ENCODE measurements around the gene DCHS1.

DCHS1 gene

GRCh38 chr11:6611963-6612212 is 43.7 kb downstream of the DCHS1 start:
- DNase-seq (ENCODE audit: low read depth), result no peak

GRCh38 chr11:6611092-6611962 is 44.3 kb downstream of the DCHS1 start:
- DNase-seq (ENCODE audit: low read depth), result no peak

- no peak for DNase-seq (ENCODE audit: low read depth)
Measured at GRCh38 chr11:6610591-6610990, 45.0 kb downstream of the DCHS1 start.

GRCh38 chr11:6609502-6610015 is 46.0 kb downstream of the DCHS1 start:
- no peak for DNase-seq (ENCODE audit: low read depth)

GRCh38 chr11:6608726-6609501 is 46.7 kb downstream of the DCHS1 start:
- no peak for DNase-seq (ENCODE audit: low read depth)

GRCh38 chr11:6608011-6608410 is 47.6 kb downstream of the DCHS1 start:
- DNase-seq (ENCODE audit: low read depth), result no peak

- DNase-seq (ENCODE audit: low read depth), result no peak
Measured at GRCh38 chr11:6607190-6607795, 48.3 kb downstream of the DCHS1 start.

- no peak for DNase-seq (ENCODE audit: low read depth)
Measured at GRCh38 chr11:6606471-6607189, 49.0 kb downstream of the DCHS1 start.

- no peak for DNase-seq (ENCODE audit: low read depth)
Measured at GRCh38 chr11:6604790-6605189, 50.8 kb downstream of the DCHS1 start.

GRCh38 chr11:6604081-6604626 is 51.5 kb downstream of the DCHS1 start:
- peak; percentile 44 for DNase-seq (ENCODE audit: low read depth)

GRCh38 chr11:6603287-6604080 is 52.1 kb downstream of the DCHS1 start, which contains the start of the genes ILK and RRP8:
Gene ILK (plus strand): TSS chr11:6603774. CDS start chr11:6604272, 498 bp downstream.
Gene RRP8 (minus strand): TSS chr11:6603616. CDS start chr11:6603502, 114 bp downstream.
- DNase-seq (ENCODE audit: low read depth), result peak; percentile 77

- DNase-seq (ENCODE audit: low read depth), result no peak
Measured at GRCh38 chr11:6602096-6602940, 53.3 kb downstream of the DCHS1 start.

- no peak for DNase-seq (ENCODE audit: low read depth)
Measured at GRCh38 chr11:6601041-6601461, 54.6 kb downstream of the DCHS1 start.

GRCh38 chr11:6599881-6600390 is 55.7 kb downstream of the DCHS1 start:
- no peak for DNase-seq (ENCODE audit: low read depth)

- DNase-seq (ENCODE audit: low read depth), result no peak
Measured at GRCh38 chr11:6599449-6599848, 56.2 kb downstream of the DCHS1 start.

- DNase-seq (ENCODE audit: low read depth), result no peak
Measured at GRCh38 chr11:6598555-6598954, 57.1 kb downstream of the DCHS1 start.

- no peak for DNase-seq (ENCODE audit: low read depth)
Measured at GRCh38 chr11:6596239-6596877, 59.3 kb downstream of the DCHS1 start.

GRCh38 chr11:6594142-6594768 is 61.4 kb downstream of the DCHS1 start:
- DNase-seq (ENCODE audit: low read depth), result no peak

GRCh38 chr11:6588018-6588417 is 67.6 kb downstream of the DCHS1 start:
- DNase-seq (ENCODE audit: low read depth), result no peak

All from stimulated activated CD4-positive, alpha-beta T cell treated with anti-CD3 and anti-CD28 coated beads, Interleukin-2, amount 100 ng/mL, for 4 hours (primary cell).